K562 (cell line): ENCODE results near the gene WFIKKN2. TPM values are rescaled to one million over a fixed set of nuclear protein-coding genes. Genes with fewer than 3 reads are reported as not detected.

ENCODE experiments used
- ATAC-seq: fragments of 200-7000 bp; cut with Tn5 transposase; 3 replicates; pipeline ENCODE4 v1.9.1; 2020; ENCODE audit warnings: moderate library complexity
- BruUV-seq: library from RNA; stranded (reverse); fragments of 400-500 nt; replicated peaks from 2 replicates; lab custom pipeline; 2021; lab: Mats Ljungman, UMichigan
- CTCF ChIA-PET: fragments of 300-600 bp; formaldehyde crosslinking; extraction: SDS; loops from one replicate; lab custom pipeline; 2021; ENCODE audit warnings: low intra/inter-chr PET ratio; lab: Yijun Ruan, JAX
- POLR2A ChIA-PET: fragments of 300-600, 350-650 bp; sonication (Branson Sonifier 250); formaldehyde crosslinking; extraction: SDS; loops from one replicate; lab custom pipeline; 2021; ENCODE audit warnings: antibody characterized with exemption, inconsistent platforms; lab: Yijun Ruan, JAX
- DNase-seq, 4 experiments: peaks; one replicate each; pipeline versions ENCODE4 v3.0.0 to v3.0.0-alpha.2; 2011 to 2018; ENCODE audit warnings: low spot score in 3 of 4, mixed read lengths in 3 of 4; ENCODE audit errors: extremely low read depth in 1 of 4
- FAIRE-seq: peaks from 2 replicates; lab custom pipeline; 2011; peaks lifted over from hg19 to GRCh38; lab: Jason Lieb, UNC
- H2AFZ ChIP-seq: 2 replicates; pipeline ENCODE4 v1.6.0; 2011; ENCODE audit warnings: low read depth, low read length, control low read depth, inconsistent platforms
- H3K27ac ChIP-seq: fragments of 200-600 bp; 3 replicates; pipeline ENCODE4 v1.8.0; 2011; ENCODE audit warnings: low read depth, mild to moderate bottlenecking, control low read depth, inconsistent platforms, low read length, moderate library complexity, mixed read lengths; ENCODE audit errors: extremely low read depth
- H3K27me3 ChIP-seq, 2 experiments: fragments of 300-600 bp in 1 of 2; 2 replicates in 1 of 2; 3 replicates in 1 of 2; pipeline versions ENCODE4 v1.6.0 to v1.8.0; 2011; ENCODE audit warnings: inconsistent platforms in 2 of 2, low read length in 2 of 2, mild to moderate bottlenecking in 1 of 2, mixed read lengths in 1 of 2, moderate library complexity in 1 of 2; ENCODE audit not compliant: control insufficient read depth in 2 of 2, insufficient read depth in 2 of 2
- H3K36me3 ChIP-seq: fragments of 300-600 bp; 3 replicates; pipeline ENCODE4 v1.8.0; 2011; ENCODE audit warnings: mild to moderate bottlenecking, low read length, inconsistent platforms; ENCODE audit not compliant: control insufficient read depth, insufficient read depth
- H3K4me1 ChIP-seq, 2 experiments: fragments of 200-600 bp in 1 of 2; replicated peaks in 1 of 2; 2 replicates in 1 of 2; 3 replicates in 1 of 2; pipeline versions ENCODE4 v1.5.1 to v1.8.0; 2011; ENCODE audit warnings: inconsistent platforms in 2 of 2, low read length in 2 of 2, mild to moderate bottlenecking in 1 of 2, mixed read lengths in 1 of 2, moderate library complexity in 1 of 2; ENCODE audit not compliant: control insufficient read depth in 2 of 2, insufficient read depth in 2 of 2
- H3K4me2 ChIP-seq: 2 replicates; pipeline ENCODE4 v1.6.1; 2011; ENCODE audit warnings: low read length, control low read depth, inconsistent platforms, mixed read lengths; ENCODE audit not compliant: insufficient read depth
- H3K4me3 ChIP-seq: fragments of 200-600 bp; sonication (generic), shearing (Covaris generic); 2 replicates; pipeline ENCODE4 v1.5.1; 2016; ENCODE audit warnings: control low read depth, inconsistent platforms
- H3K79me2 ChIP-seq: fragments of 200-600 bp; 3 replicates; pipeline ENCODE4 v1.8.0; 2011; ENCODE audit warnings: low read length, inconsistent platforms; ENCODE audit not compliant: control insufficient read depth, insufficient read depth
- H3K9ac ChIP-seq, 2 experiments: 2 replicates each; pipeline versions ENCODE4 v1.6.0 to v1.6.1; 2011; ENCODE audit warnings: low read depth in 2 of 2, low read length in 2 of 2, control low read depth in 1 of 2, inconsistent platforms in 1 of 2, mild to moderate bottlenecking in 1 of 2, mixed read lengths in 1 of 2; ENCODE audit not compliant: insufficient read depth in 1 of 2
- H3K9me1 ChIP-seq: one replicate; pipeline ENCODE4 v1.6.0; 2011; ENCODE audit warnings: inconsistent platforms, mild to moderate bottlenecking, low read length, moderate library complexity; ENCODE audit not compliant: control insufficient read depth, insufficient read depth
- H3K9me3 ChIP-seq: replicated peaks from 2 replicates; pipeline ENCODE4 v1.5.1; 2011; ENCODE audit warnings: low read depth, low read length, inconsistent platforms; ENCODE audit not compliant: control insufficient read depth, insufficient read depth
- H4K20me1 ChIP-seq: replicated peaks from 2 replicates; pipeline ENCODE4 v1.6.1; 2011; ENCODE audit warnings: low read length, inconsistent platforms, mixed read lengths; ENCODE audit not compliant: control insufficient read depth, insufficient read depth
- ADNP ChIP-seq: fragments of 200-800 bp; sonication (Bioruptor generic); IDR thresholded peaks from 2 replicates; pipeline ENCODE4 v1.6.1; 2016; ENCODE audit warnings: missing genetic modification characterization, missing compliant biosample characterization
- BCOR ChIP-seq: fragments of 450-650 bp; IDR thresholded peaks from 2 replicates; pipeline ENCODE4 v1.6.1; 2016
- RBM25 ChIP-seq: fragments of 200-400 bp; formaldehyde crosslinking; IDR thresholded peaks from 2 replicates; pipeline ENCODE4 v1.6.1; 2018; ENCODE audit warnings: low read length, low read depth, moderate library complexity; ENCODE audit not compliant: severe bottlenecking
- STAT5B ChIP-seq: fragments of 250-450 bp; sonication (Bioruptor Pico); IDR thresholded peaks from 2 replicates; pipeline ENCODE4 v1.8.0; 2021; ENCODE audit warnings: mild to moderate bottlenecking, inconsistent platforms
- WGBS: fragments of 100-300 bp; shearing (Covaris generic); methylation state at CpG from one replicate; pipeline ENCODE4 v1.1.6; 2016; ENCODE audit warnings: low coverage, mixed read lengths; ENCODE audit not compliant: insufficient coverage; ENCODE audit errors: missing lambda C conversion rate; 5-methylcytosine and 5-hydroxymethylcytosine counted together
- in situ Hi-C: fragments of 300-500 bp; cut with MboI; formaldehyde crosslinking; loops from 4 replicates; pipeline ENCODE4 v1.15.0; 2018; ENCODE audit warnings: inconsistent platforms, mixed read lengths
- intact Hi-C: fragments of 100-400 bp; cut with micrococcal nuclease; formaldehyde crosslinking; loops from 2 replicates; pipeline ENCODE4 v1.14.2; 2022
- polyA plus RNA-seq, 8 experiments: library from polyadenylated mRNA; depleted of rRNA in 4 of 8; stranded (reverse) in 5 of 8; unstranded in 3 of 8; fragments of >200 nt; fragmentation: Nextera tagmentation in 2 of 8; fragmentation: Illumina TruSeq in 1 of 8; extraction: Ambion mirVana in 2 of 8; extraction: Trizol in 1 of 8; gene quantifications; 2 replicates each; pipeline versions ENCODE4 v1.2.1 to v1.2.3, GENCODE V29; 2011 to 2014; ENCODE audit warnings: inconsistent platforms in 1 of 8, missing spikeins in 1 of 8
- total RNA-seq, 7 experiments: library from RNA; depleted of rRNA in 6 of 7; stranded (reverse); fragments of >200 nt in 6 of 7; fragmentation: Illumina TruSeq in 2 of 7; extraction: Trizol in 2 of 7; gene quantifications; 2 replicates each; pipeline versions ENCODE4 v1.2.1 to v1.2.3, GENCODE V29; 2011 to 2021; ENCODE audit warnings: low replicate concordance in 1 of 7

Gene WFIKKN2
- total and polyA plus RNA-seq, 9 of the 15 experiments (the other 6 are each of a cell fraction or from before 2014, with no cell fraction given), result 0.07 TPM; not detected in 8

DNA sequence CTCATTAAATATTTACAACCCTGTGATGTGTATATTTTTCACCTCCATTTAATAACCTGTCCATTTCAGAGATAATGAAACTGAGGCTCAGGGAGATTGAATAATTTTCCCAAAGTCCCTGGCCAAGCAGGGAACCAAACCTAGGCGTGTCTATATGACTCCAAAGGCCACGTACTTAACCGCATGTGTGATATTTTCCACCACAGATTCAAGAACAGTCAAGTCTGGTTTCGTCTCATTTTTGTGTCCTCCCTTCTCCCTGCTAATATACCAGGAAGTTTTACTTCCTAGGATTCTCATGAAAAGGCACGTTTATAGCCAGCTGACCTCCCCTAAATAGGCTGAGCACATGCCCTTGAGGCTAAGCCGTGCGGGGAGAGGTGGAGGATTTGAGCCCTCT, 15.3 kb downstream of the WFIKKN2 start:
- 49% methylated on average over 7 of the region's 7 CpGs for WGBS
- H3K4me2 ChIP-seq, result no peak overlapping the region
- intact Hi-C loops (loop anchor here (5.0 kb wide), 1 partner anchor 302 kb away; the partner anchor contains the start of gene NME1), in situ Hi-C loops (no loop called here)
- peaks cover 2% of the 10 kb centered on the region; the same call in 1 of the 2 replicates for H3K9me3 ChIP-seq
- H3K27me3 ChIP-seq, result no peaks in the 10 kb centered on the region
- H3K27ac ChIP-seq, result no peak overlapping the region
- ChIA-PET CTCF (interaction anchor here (3.3 kb wide), 1 partner anchor 106 kb away, joined by 26 read pairs; no protein-coding TSS in a partner anchor), POLR2A (interaction anchor here (8.4 kb wide), 1 partner anchor 13 kb away, joined by 146 read pairs; the partner anchor contains the start of gene TOB1)
- TF ChIP-seq BCOR, result peak; percentile 56
- TF ChIP-seq ADNP (tag), result 0 out of 2 replicates have a peak, but pooled peaks have one; percentile 22
- peak; percentile 64 for TF ChIP-seq RBM25
- TF ChIP-seq STAT5B (CRISPR knock-in tag), result no peak
- H3K4me3 ChIP-seq, result no peak overlapping the region
- no peak for FAIRE-seq
- no peaks in the 10 kb centered on the region for H4K20me1 ChIP-seq
- H3K9me1 ChIP-seq, result no peaks in the 10 kb centered on the region
- no peaks in the 10 kb centered on the region for H3K36me3 ChIP-seq
- no peak for DNase-seq
- peak overlapping the region; percentile 5; the same call in 1 of the 2 replicates for H2AFZ ChIP-seq
- no TSS peak for BruUV-seq
- no peak for ATAC-seq
- H3K4me1 ChIP-seq, result peaks cover 3 to 16% of the 10 kb centered on the region in 2 experiments; a peak in 3 of 5 replicates
- H3K79me2 ChIP-seq, result no peaks in the 10 kb centered on the region
- H3K9ac ChIP-seq, result no peak overlapping the region
